Neural progenitor cell (in vitro differentiated cells): ENCODE measurements around the gene DISC1.

ENCODE experiments used
- EZH2 ChIP-seq: fragments of 200-600 bp; sonication (generic); IDR thresholded peaks from 2 replicates; pipeline ENCODE4 v1.6.1; 2017; ENCODE audit warnings: antibody characterized with exemption, mild to moderate bottlenecking, moderate library complexity
- EZH2phosphoT487 ChIP-seq: fragments of 200-600 bp; sonication (generic); IDR thresholded peaks from 2 replicates; pipeline ENCODE4 v1.6.1; 2017; ENCODE audit warnings: antibody characterized with exemption
- TF ChIP-seq, protein P1 (sequence below): fragments of 200-600 bp; sonication (generic); IDR thresholded peaks from 2 replicates; pipeline ENCODE4 v1.5.1; 2017; ENCODE audit warnings: antibody characterized with exemption, mild to moderate bottlenecking

DNA sequence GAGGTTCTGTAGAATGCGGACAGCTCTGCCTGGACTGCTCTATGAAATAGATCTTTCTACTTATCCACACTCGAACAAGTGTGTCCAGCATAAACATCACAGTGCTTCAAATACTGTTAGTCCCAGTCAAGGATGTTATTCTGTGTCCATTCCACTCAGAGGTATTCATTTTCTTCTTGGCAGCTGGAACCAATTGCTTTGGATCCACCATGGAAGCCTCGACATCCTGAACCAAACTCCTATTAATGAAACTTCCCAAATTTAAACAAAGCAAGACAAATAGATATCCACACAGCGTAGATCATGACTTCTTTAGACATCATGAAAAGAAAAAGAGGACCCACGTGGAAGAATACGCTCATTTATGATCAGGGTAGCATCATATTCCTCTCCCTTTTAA is 95.8 kb downstream of the DISC1 start:
- TF ChIP-seq, protein P1, sequence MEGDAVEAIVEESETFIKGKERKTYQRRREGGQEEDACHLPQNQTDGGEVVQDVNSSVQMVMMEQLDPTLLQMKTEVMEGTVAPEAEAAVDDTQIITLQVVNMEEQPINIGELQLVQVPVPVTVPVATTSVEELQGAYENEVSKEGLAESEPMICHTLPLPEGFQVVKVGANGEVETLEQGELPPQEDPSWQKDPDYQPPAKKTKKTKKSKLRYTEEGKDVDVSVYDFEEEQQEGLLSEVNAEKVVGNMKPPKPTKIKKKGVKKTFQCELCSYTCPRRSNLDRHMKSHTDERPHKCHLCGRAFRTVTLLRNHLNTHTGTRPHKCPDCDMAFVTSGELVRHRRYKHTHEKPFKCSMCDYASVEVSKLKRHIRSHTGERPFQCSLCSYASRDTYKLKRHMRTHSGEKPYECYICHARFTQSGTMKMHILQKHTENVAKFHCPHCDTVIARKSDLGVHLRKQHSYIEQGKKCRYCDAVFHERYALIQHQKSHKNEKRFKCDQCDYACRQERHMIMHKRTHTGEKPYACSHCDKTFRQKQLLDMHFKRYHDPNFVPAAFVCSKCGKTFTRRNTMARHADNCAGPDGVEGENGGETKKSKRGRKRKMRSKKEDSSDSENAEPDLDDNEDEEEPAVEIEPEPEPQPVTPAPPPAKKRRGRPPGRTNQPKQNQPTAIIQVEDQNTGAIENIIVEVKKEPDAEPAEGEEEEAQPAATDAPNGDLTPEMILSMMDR, result no peak
- no peak for TF ChIP-seq EZH2phosphoT487
- no peak for TF ChIP-seq EZH2
